ENCODE results near the gene EBPL.
"Not testable (repeated sequence)": the region's sequence is repeated elsewhere in the genome, so short reads cannot be mapped to it uniquely, and the experiment has no call there.

Gene EBPL

DNA sequence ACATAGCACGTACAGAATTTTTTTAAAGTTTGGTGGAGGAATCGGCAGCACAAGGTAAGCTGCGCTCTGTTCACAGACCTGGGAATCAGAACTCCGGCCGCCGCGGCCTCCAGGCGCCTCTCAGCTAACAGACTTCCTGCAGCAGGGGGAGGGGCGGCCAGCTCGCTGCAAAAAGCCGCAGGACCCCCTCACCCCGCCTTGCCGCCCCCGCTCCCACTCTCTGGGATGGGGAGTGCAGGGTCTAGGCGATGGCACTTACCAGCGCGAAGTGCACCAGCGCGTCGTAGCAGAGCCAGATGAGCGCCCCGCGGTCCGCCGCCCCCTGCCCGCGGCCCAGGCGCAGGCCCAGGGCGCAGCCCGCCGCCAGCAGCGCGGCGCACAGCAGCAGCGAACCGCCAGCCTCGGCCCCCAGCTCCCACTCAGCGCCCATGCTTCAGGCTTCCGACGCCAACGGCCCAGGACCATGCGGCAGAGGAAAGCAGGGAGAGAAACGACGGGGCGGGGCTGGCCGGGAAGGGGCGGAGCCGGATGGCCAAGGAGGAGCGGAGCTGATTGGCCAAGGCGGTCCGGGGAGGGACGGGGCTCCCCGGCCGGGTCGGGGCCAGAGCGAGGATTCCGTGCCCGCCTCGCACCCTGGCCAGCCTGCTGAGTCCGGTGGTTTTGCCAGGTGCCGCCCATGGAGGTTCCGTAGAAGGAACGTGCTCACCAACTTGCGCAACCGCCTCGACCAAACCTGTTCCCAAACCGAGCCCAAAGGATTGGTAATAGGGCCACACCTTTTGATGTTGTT is at the start of gene EBPL:
TSS of gene EBPL (minus strand) at position 492 of the 790 bp plus-strand sequence. CDS start at position 430, 62 bp downstream.
- DNase-seq: peak; percentile 85

DNA sequence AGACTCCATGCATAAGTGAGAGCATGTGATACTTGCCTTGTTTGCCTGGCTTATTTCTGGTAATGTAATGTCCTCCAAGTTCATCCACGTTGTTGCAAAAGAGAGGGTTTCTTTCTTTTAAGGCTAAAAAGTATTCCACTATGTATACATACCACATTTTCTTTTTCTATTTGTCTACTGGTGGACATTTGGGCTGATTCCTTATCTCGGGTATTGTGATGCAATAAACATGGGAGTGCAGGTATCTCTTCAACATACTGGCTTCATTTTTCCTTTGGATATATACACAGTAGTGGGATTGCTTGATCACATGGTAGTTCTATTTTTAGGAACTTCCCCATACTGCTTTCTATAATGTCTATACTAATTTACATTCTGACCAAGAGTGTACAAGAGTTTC is 49.6 kb upstream of the EBPL start:
- no peak for DNase-seq

- DNase-seq: no peak
Observed at GRCh38 chr13:49739498-49740187, 48.4 kb upstream of the EBPL start.

- no peak for DNase-seq
Observed at GRCh38 chr13:49733181-49733951, 42.1 kb upstream of the EBPL start.

DNA sequence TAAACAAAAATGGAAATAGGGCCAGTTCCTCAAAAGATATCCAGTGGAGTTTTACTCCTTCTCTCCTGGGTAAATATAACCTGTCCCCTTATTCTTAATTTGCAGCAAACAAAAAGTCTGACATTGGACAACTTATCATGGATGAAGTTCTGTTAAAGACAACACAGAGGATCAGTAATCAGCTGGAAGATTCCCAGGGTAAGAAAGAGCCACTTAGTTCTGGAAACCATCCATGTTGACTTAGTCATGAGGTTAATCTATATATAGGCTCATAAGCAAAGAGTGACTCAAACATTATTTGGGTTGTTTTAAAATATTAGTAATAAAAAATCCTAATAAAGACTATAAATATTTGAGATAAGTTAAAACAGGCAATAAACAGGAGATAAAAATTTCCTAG is 40.5 kb upstream of the EBPL start:
- no peak for DNase-seq

GRCh38 chr13:49716615-49717014 is 25.3 kb upstream of the EBPL start:
- no peak for DNase-seq

- no peak for DNase-seq
Observed at GRCh38 chr13:49714757-49715156, 23.5 kb upstream of the EBPL start.

GRCh38 chr13:49711218-49711863 is 20.1 kb upstream of the EBPL start:
- DNase-seq: no peak

DNA sequence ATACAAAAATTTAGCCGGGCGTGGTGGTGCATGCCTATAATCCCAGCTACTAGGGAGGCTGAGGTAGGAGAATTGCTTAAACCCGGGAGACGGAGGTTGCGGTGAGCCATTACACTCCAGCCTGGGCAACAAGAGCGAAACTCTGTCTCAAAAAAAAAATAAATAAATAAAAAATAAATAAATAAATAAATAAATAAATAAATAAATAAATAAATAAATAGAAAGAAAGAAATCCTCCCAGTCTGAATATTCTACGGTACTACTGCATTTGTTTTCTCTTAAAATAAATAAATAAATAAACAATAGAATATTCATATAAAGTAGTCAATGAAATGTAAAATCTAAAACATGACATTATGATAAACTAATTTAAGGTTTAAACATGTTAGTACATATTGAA is 13.0 kb upstream of the EBPL start:
- DNase-seq: not testable (repeated sequence)

- DNase-seq: no peak
Observed at GRCh38 chr13:49701491-49701890, 10.2 kb upstream of the EBPL start.

GRCh38 chr13:49697468-49697867 is 6.2 kb upstream of the EBPL start:
- no peak for DNase-seq

GRCh38 chr13:49694446-49694845 is 3.2 kb upstream of the EBPL start:
- DNase-seq: no peak

DNA sequence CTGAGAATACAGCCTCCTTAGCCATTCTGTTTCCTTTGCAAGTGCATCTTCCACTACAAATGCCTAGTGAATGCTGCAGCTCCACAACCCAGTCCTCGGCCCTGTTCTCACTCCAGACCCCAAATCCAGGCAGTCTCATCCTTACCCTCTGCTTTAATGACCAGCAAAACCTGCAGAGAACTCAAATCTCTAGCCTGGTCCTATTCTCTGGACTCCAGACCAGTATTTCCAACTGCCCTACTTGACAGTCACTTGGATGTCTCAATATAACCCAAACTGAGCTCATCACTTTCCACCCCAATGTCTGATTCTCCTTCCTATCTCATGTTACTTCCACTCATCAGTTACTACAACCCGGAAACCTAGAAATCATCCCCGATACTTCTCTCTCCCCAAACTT is 2.6 kb upstream of the EBPL start:
- no peak for DNase-seq

DNA sequence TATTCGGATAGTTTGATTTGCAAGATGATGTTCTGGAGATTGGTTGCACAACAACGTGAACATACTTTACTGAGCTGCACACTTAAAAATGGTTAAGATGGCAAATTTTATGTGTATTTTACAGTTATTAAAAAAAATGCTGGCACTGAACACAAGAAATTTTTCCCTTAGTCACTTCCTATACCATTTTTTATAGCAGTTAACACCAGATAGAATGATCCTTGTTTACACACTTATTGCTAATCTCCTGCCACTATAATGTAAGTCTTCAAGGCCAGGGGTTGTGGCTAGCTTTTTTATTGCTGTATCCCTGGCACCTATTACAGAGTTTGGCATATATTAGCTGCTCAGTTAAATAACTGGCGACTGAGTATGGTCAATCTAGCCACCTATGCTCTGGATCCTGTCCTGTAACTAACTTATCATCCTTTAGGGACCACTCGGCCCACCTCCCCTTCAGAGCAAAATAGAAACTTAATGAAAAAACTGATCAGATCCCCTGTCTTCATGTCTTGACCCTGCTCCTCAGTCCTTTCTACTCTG is 2.0 kb upstream of the EBPL start:
- DNase-seq: no peak

- no peak for DNase-seq
Observed at GRCh38 chr13:49690133-49690994, 922 bp downstream of the EBPL start.

DNA sequence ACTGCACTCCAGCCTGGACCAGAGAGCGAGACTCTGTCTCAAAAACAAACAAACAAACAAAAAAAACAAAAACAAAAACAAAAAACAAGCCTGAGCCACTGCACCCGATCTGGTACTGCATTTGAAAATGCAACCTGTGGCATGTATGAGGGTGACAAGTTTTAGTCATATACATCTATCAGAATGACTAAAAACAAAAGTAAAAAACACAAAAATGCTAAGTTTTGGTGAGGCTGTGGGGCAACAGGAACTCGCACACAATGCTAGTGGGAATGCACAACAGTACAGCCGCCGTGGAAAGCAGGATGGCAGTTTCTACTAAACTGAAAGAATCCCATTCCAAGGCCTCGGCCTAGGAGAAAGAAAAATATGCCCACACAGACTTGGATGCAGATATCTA is 7.8 kb downstream of the EBPL start:
- DNase-seq: no peak

DNA sequence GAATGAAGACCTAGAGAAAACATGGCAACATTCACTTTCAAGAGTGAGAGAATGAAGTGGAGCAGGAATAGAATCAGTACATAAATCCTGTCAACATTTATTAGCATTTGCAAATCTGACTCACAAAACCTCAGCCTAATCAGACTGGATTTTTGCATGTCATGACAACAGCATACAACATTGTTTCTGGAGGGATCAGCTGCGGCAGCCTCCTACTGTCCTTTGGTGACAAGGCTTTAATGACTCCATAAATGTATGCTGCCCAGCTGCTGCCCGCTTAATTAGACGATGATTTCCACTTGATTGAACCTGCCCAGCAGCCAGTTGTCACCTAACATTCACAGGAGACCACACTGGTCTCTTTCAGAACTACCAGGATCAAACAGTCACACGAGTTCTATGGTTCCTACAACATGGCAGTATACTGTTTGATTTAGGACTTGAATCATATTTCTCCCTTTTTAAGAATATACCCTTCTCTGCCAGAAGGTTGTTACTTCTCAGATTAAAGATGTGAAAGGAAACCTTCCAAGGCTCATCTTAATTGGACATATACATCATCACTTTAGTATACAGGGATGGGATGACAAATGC is 9.3 kb downstream of the EBPL start:
- no peak for DNase-seq

DNA sequence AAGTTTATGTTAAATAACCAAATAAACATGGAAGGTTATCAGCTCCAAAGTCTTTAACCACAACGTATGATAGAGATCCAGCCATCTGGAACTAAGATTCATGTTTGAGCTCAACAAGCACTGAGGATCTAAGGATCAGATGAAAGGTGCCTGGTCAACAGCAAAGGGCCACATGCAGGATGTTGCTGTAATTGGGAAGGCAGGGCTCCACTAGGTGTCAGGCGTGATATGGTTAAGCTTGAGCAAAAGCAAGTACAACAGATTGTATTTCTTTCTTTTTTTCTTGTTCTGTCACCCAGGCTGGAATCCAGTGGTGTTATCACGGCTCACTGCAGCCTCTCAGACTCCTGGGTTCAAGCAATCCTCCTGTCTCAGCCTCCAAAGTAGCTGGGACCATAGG is 12.0 kb downstream of the EBPL start:
- no peak for DNase-seq

DNA sequence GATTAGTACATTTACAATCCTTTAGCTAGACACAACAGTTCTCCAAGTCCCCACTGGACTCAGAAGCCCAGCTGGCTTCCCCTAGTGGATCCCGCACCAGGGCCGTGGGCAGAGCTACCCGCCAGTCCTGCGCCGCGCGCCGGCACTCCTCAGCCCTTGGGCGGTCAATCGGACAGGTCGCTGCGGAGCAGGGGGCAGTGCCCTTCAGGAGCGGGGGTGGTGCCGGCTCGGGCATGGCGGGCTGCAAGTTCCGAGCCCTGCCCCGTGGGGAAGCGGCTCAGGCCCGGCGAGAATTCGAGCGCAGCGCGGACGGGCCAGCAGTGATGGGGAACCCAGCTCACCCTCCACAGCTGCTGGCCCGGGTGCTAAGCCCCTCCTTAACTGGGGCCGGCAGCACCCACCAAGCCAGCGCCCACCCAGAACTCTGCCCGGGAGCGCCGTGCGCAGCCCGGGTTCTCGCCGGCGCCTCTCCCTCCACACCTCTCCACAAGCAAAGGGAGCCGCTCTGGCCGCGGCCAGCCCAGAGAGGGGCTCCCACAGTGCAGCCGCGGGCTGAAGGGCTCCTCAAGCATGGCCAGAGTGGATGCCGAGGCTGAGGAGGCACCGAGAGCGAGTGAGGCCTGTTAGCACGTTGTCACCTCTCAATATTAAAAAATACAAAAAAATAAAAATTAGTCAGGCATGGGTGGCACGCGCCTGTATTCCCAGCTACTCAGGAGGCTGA is 12.9 kb downstream of the EBPL start:
- no peak for DNase-seq

DNA sequence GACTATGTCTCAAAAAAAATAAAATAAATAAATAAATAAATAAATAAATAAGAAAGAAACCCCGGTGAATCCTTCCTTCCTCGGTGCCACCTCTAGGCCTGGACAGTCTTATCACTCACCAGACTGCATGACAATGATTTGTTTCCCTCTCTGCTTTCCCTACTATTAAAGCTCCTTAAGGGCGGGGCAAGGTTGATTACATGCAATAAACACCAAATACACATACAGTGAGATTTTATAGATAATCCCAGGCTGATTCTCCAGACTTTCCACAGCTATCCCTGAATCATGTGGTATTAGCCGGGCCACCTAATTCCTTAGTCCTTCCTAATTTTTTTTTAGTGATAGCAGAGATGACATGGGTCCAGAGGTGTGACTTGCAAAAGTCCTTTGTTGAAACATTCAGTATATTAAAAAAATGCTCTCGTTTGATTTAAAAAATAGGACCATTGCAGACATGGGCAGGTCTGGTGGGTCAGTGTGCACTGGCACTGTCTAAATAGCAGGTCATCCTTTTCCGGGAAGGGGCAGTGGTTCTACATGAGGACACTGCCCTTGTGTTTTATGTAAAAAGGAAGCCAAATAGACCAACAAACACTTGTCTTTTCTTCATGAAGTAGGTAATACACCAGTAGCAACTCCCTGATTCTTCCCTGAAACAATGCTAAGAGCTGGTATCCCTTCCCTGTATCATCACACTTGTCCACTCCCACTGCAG is 14.5 kb downstream of the EBPL start:
- no peak for DNase-seq
